Mesothelial cell of epicardium (in vitro differentiated cells): ENCODE data around the gene ATP5ME. TPM values are rescaled to one million over a fixed set of nuclear protein-coding genes. Genes with fewer than 3 reads are reported as not detected.
"Not testable (repeated sequence)": the region's sequence is repeated elsewhere in the genome, so short reads cannot be mapped to it uniquely, and the experiment has no call there.

Experiments used
- DNase-seq, 2 experiments: peaks; one replicate each; pipeline ENCODE4 v3.0.0; 2021; ENCODE audit warnings: low spot score in 2 of 2; ENCODE audit not compliant: unreplicated experiment in 2 of 2
- H3K27ac Mint-ChIP-seq: 2 replicates; pipeline ENCODE4 v1.8.0; 2021; ENCODE audit warnings: mixed read lengths
- H3K27me3 Mint-ChIP-seq: 2 replicates; pipeline ENCODE4 v1.8.0; 2021; ENCODE audit warnings: low read depth, mixed read lengths
- H3K36me3 Mint-ChIP-seq: 2 replicates; pipeline ENCODE4 v1.8.0; 2021; ENCODE audit warnings: mixed read lengths
- H3K4me1 Mint-ChIP-seq: 2 replicates; pipeline ENCODE4 v1.8.0; 2021; ENCODE audit warnings: mixed read lengths
- H3K4me3 Mint-ChIP-seq: 2 replicates; pipeline ENCODE4 v1.8.0; 2021; ENCODE audit warnings: mild to moderate bottlenecking, moderate library complexity, mixed read lengths
- H3K9me3 Mint-ChIP-seq: 2 replicates; pipeline ENCODE4 v1.8.0; 2021; ENCODE audit warnings: mixed read lengths
- total RNA-seq: library from RNA; stranded (reverse); gene quantifications from 3 replicates; pipeline ENCODE4 v1.2.1, GENCODE V29; 2021
- TF ChIP-seq, protein P1 (sequence below): fragments of 200-600 bp; sonication (generic); IDR thresholded peaks from one replicate; pipeline ENCODE4 v1.5.0; 2021; ENCODE audit warnings: antibody characterized with exemption; ENCODE audit not compliant: unreplicated experiment

Gene ATP5ME
- total RNA-seq, 1 donor from 2014 or later = 212 TPM

DNA sequence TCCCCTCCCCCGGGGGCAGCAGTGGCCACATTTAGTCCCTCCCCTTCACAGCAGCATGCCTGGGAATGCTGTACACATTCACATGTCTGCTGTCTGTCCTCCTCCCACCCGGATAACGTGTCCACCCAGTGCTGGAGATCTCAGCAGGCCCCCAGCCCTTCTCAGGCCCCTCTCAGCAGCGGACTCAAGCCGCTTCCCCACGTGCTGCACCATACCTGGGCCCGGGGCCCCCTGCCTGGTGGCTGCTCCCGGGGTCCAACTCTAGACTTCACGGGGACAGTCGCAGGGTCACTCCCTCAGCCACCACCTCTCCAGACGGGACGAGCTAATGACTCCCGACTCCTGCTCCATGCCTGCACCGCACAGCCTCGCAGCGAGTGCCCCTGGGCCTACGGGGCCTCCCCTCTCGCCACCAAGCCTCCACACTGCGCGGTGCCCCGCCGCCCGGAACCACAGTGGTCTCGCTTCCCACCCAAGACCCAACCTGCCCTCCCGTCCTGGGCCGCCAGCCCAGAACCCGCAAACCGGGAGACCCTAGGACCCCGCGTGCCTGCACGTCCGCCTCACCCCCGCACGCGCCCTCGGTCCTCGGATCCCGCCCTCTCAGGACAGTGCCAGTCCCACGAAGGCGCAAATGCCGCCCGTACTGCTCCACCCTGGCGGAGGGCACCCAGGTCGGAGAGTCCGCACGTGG lies 30.3 kb upstream of the ATP5ME start:
- Mint-ChIP-seq H3K4me1 (peaks cover 9% of the 10 kb centered on the region), H3K4me3 (peak overlapping the region; percentile 15)

GRCh38 chr4:703336-704197 lies 29.5 kb upstream of the ATP5ME start:
- Mint-ChIP-seq H3K27ac (no peak overlapping the region), H3K36me3 (peaks cover under 1% of the 10 kb centered on the region), H3K4me3 (no peak overlapping the region), H3K4me1 (peaks cover 3% of the 10 kb centered on the region), H3K27me3 (peaks cover 12% of the 10 kb centered on the region), H3K9me3 (no peaks in the 10 kb centered on the region)
- TF ChIP-seq, protein P1, sequence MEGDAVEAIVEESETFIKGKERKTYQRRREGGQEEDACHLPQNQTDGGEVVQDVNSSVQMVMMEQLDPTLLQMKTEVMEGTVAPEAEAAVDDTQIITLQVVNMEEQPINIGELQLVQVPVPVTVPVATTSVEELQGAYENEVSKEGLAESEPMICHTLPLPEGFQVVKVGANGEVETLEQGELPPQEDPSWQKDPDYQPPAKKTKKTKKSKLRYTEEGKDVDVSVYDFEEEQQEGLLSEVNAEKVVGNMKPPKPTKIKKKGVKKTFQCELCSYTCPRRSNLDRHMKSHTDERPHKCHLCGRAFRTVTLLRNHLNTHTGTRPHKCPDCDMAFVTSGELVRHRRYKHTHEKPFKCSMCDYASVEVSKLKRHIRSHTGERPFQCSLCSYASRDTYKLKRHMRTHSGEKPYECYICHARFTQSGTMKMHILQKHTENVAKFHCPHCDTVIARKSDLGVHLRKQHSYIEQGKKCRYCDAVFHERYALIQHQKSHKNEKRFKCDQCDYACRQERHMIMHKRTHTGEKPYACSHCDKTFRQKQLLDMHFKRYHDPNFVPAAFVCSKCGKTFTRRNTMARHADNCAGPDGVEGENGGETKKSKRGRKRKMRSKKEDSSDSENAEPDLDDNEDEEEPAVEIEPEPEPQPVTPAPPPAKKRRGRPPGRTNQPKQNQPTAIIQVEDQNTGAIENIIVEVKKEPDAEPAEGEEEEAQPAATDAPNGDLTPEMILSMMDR = no peak
- no peak for DNase-seq

More for the DNA sequence above, 30.3 kb upstream of the ATP5ME start:
- DNase-seq = no peak
- Mint-ChIP-seq H3K27ac (no peak overlapping the region), H3K27me3 (peaks cover 9% of the 10 kb centered on the region), H3K36me3 (peaks cover 6% of the 10 kb centered on the region), H3K9me3 (no peaks in the 10 kb centered on the region)
- TF ChIP-seq, protein P1 = no peak

GRCh38 chr4:702618-703048 lies 28.6 kb upstream of the ATP5ME start:
- Mint-ChIP-seq H3K9me3 (no peaks in the 10 kb centered on the region), H3K36me3 (no peaks in the 10 kb centered on the region), H3K27ac (no peak overlapping the region), H3K4me3 (no peak overlapping the region), H3K27me3 (peaks cover 12% of the 10 kb centered on the region), H3K4me1 (peaks cover 2% of the 10 kb centered on the region)
- DNase-seq = no peak
- TF ChIP-seq, protein P1 = no peak

GRCh38 chr4:700587-701264 lies 26.6 kb upstream of the ATP5ME start:
- DNase-seq = no peak
- Mint-ChIP-seq H3K27ac (no peak overlapping the region), H3K36me3 (no peaks in the 10 kb centered on the region), H3K4me1 (no peaks in the 10 kb centered on the region), H3K9me3 (no peaks in the 10 kb centered on the region), H3K27me3 (peaks cover 12% of the 10 kb centered on the region), H3K4me3 (no peak overlapping the region)
- TF ChIP-seq, protein P1 = no peak

DNA sequence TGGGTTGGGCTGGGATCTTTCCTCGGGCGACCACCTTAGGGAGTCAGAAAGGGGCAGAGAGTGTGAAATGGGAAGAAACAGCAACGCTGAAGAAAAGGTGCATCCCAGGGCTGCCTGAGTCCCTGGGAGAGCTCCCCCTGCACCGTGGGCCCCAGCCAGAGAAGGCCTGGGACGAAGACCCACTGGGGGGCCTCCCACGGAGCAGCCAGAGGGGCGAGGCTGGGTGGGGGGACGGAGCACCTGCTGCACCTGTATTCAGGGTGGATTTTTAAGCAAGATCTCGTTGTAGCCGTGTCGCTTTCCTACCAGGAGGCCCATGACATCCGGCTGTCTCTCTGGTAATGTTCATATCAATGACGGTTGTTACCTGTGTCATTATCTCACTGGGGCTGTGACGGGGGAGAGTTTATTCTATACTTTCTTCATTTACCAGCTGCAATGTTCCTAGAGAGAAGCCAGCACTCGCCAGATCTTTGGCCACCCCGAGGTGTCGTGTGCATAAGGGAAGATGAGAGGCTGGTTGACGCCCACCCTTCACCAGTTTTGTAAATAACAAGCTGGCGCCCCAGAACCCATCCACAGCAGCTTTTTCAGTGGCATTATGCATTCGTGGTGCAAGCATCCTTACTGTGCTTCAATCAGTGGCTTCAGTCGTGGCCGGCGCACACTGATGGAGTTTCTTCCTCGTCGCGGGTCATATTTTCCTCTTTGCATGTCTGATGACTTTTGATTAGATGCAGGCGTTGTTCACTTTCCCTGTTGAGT lies 25.9 kb upstream of the ATP5ME start:
- H3K9me3 Mint-ChIP-seq = no peaks in the 10 kb centered on the region
- H3K4me1 Mint-ChIP-seq = no peaks in the 10 kb centered on the region
- TF ChIP-seq, protein P1 = no peak
- H3K4me3 Mint-ChIP-seq = no peak overlapping the region
- H3K27me3 Mint-ChIP-seq = peaks cover 12% of the 10 kb centered on the region
- no peak overlapping the region for H3K27ac Mint-ChIP-seq
- H3K36me3 Mint-ChIP-seq = no peaks in the 10 kb centered on the region
- no peak for DNase-seq

GRCh38 chr4:694341-694940 lies 20.4 kb upstream of the ATP5ME start:
- H3K4me1 Mint-ChIP-seq = peaks cover 23% of the 10 kb centered on the region
- H3K27ac Mint-ChIP-seq, H3K27me3 Mint-ChIP-seq, H3K9me3 Mint-ChIP-seq, H3K4me3 Mint-ChIP-seq, DNase-seq, H3K36me3 Mint-ChIP-seq: not testable (repeated sequence)
